Measurements from ENCODE around the gene DOK7. TPM values are rescaled to one million over a fixed set of nuclear protein-coding genes. Genes with fewer than 3 reads are reported as not detected.

The DOK7 gene
- total RNA-seq, 1 donor from 2014 or later, result not detected

DNA sequence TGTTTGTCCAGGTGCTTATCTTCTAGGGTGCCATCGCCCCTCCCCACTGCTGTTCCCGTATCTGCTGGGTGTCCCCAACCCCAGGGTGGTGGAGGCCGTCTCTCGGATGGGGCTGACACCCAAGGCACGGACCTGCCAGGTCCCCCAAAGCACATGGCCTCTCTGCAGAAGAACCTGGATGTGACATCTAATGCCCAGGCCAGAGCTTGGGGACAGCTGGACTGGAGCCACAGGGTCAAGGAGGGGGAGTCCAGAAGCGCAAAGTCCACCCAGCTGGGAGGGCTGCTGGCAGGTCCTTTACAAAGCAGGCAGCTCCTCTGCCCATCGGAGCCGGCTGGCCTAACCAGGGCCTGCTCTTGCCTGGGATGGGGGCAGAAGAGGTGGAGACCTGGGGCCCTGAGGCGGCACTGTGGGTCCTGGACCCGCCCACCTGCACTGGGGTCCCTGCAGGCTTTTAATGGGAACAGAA is 751 bp upstream of the DOK7 start:
- Mint-ChIP-seq H3K9me3 (peaks cover 6% of the 10 kb centered on the region), H3K4me1 (no peaks in the 10 kb centered on the region), H3K27ac (ENCODE audit: unreplicated experiment) (no peak overlapping the region), H3K36me3 (ENCODE audit: low read depth) (no peaks in the 10 kb centered on the region), H3K4me3 (no peak overlapping the region), H3K27me3 (ENCODE audit: low read depth) (peaks cover 8% of the 10 kb centered on the region)
- TF ChIP-seq, protein P1, sequence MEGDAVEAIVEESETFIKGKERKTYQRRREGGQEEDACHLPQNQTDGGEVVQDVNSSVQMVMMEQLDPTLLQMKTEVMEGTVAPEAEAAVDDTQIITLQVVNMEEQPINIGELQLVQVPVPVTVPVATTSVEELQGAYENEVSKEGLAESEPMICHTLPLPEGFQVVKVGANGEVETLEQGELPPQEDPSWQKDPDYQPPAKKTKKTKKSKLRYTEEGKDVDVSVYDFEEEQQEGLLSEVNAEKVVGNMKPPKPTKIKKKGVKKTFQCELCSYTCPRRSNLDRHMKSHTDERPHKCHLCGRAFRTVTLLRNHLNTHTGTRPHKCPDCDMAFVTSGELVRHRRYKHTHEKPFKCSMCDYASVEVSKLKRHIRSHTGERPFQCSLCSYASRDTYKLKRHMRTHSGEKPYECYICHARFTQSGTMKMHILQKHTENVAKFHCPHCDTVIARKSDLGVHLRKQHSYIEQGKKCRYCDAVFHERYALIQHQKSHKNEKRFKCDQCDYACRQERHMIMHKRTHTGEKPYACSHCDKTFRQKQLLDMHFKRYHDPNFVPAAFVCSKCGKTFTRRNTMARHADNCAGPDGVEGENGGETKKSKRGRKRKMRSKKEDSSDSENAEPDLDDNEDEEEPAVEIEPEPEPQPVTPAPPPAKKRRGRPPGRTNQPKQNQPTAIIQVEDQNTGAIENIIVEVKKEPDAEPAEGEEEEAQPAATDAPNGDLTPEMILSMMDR (conservative IDR thresholded peaks at IDR 0.05), result no peak
- DNase-seq (ENCODE audit: low read depth, low spot score), result no peak

GRCh38 chr4:3463556-3464348 is 646 bp downstream of the DOK7 start:
- H3K36me3 Mint-ChIP-seq (ENCODE audit: low read depth), result no peaks in the 10 kb centered on the region
- H3K9me3 Mint-ChIP-seq, result peaks cover 2% of the 10 kb centered on the region
- no peaks in the 10 kb centered on the region for H3K4me1 Mint-ChIP-seq
- H3K4me3 Mint-ChIP-seq, result no peak overlapping the region
- peaks cover 5% of the 10 kb centered on the region for H3K27me3 Mint-ChIP-seq (ENCODE audit: low read depth)
- DNase-seq (ENCODE audit: low read depth, low spot score), result no peak
- H3K27ac Mint-ChIP-seq (ENCODE audit: unreplicated experiment), result no peak overlapping the region
- TF ChIP-seq, protein P1 (conservative IDR thresholded peaks at IDR 0.05), result no peak

GRCh38 chr4:3464349-3464905 is 1.3 kb downstream of the DOK7 start:
- Mint-ChIP-seq H3K4me1 (no peaks in the 10 kb centered on the region), H3K9me3 (no peaks in the 10 kb centered on the region), H3K27ac (ENCODE audit: unreplicated experiment) (no peak overlapping the region), H3K36me3 (ENCODE audit: low read depth) (no peaks in the 10 kb centered on the region), H3K27me3 (ENCODE audit: low read depth) (peaks cover 3% of the 10 kb centered on the region), H3K4me3 (peak overlapping the region; percentile 59)
- TF ChIP-seq, protein P1 (conservative IDR thresholded peaks at IDR 0.05), result no peak
- DNase-seq (ENCODE audit: low read depth, low spot score), result no peak

DNA sequence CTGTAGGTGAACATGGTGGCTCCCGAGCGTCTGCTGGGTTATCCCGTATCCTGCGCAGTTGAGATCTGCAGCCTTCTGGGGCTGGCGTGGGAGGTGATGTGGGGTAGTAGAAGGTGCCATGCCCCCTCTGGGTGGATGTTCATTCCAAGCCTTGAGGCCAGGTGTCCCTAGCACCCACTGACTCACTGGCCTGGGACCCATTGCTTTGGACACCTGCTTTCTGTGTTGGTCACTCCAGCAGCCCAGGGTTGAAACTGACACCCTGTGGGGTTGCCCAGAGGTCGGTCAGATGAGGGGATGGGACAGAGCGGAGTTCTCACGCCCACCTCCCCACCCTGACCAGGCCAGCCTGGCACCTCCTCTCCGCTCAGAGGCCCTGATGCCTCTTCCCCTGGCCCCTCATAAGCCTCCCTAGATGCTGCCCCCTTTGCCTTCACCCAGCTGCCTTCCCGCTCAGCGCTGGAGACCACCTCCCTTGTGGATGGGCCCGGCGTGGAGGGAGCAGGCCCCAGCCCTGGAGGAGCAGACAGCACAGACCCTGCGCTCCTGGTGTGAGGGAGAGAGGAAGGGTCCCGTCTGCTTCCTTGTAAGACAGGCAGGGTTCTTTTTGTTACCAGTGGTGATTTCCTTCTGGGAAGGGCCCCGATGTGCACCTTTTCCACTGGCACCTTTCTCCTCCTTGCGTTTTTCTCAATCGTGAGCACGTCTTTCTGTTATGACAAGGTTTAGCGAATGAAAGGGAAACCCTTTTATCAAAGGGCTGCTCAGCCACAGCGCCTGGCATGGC is 2.0 kb downstream of the DOK7 start:
- Mint-ChIP-seq H3K4me3 (no peak overlapping the region), H3K4me1 (peaks cover 7% of the 10 kb centered on the region)

More for the DNA sequence above, 2.0 kb downstream of the DOK7 start:
- Mint-ChIP-seq H3K9me3 (no peaks in the 10 kb centered on the region), H3K27me3 (ENCODE audit: low read depth) (peaks cover 3% of the 10 kb centered on the region), H3K27ac (ENCODE audit: unreplicated experiment) (no peak overlapping the region), H3K36me3 (ENCODE audit: low read depth) (no peaks in the 10 kb centered on the region)
- DNase-seq (ENCODE audit: low read depth, low spot score), result no peak
- TF ChIP-seq, protein P1 (conservative IDR thresholded peaks at IDR 0.05), result no peak

Data from neural crest cell (in vitro differentiated cells).